HG03520 (cell line): Measurements from ENCODE around the gene RHO.
"Not testable (repeated sequence)": the region's sequence is repeated elsewhere in the genome, so short reads cannot be mapped to it uniquely, and the experiment has no call there.

Experiments
- ATAC-seq: cut with Tn5 transposase; IDR thresholded peaks from one replicate; pipeline ENCODE4 v1.9.1; 2021; ENCODE audit warnings: mild to moderate bottlenecking, moderate library complexity; ENCODE audit not compliant: unreplicated experiment

The RHO gene

DNA sequence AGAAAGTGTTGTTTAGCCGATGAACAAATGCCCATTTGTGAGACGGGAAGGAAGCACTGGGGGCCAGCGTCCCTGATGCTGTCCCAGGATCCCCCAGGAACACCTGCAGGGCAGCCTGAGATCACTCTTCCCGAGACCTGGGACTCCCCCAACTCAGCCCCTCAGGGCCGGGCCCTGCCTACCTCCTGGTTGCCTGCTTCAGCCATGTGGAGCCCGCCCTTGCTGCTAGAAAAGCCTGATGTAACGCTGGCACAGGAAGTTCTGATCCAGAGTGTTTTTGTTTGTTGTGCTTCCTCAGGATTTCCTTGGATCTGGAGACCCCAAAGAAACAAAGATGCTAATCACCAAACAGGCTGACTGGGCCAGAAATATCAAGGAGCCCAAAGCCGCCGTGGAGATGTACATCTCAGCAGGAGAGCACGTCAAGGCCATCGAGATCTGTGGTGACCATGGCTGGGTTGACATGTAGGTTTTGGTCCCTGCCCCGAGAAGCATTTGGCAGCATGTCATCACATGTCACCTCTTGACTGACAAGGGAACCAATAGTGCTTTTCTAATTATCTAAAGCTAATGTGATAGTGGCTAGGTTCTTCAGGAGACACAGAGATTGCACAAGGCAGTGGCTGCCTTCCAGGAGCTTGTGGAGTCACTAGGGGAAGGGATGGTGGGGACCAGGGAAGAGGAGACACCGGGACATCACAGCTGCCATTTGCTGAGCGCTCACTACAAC is 28.7 kb upstream of the RHO start:
- not testable (repeated sequence) for ATAC-seq

DNA sequence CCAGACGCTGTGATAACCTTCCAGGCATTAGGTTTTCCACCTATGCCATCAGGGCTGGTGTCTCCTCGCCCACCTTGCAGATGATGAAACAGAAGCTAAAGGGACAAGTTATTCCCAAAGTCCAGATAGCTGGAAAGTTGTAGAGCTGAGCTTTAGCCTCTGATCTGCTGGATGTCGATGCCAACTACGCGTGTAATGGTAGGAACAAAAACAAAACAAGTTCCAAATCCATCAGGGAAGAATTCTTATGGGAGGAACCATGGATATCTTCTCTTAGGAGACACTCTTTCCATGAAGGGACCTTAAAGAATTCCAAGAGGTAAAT is 28.1 kb upstream of the RHO start:
- ATAC-seq, result no peak

DNA sequence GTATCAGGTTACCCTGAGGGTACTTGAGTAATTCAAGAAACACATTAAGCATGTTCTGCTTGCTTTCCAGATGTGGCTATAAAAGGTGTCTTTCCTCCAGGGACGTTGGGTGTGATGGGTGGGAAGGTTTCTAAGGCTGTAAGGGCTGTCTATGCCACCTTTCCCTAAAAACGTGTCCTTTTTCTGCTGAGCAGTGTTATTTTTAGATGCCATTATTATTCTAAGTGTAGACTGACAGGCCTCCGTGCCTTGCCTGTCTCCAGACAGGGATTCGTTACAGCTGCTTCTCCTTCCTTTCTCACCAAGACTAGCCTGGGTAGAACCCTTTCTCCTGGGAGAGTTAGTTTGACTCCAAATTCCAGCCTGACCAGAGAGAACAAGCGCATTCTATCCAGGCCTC is 26.8 kb upstream of the RHO start:
- ATAC-seq, result no peak

DNA sequence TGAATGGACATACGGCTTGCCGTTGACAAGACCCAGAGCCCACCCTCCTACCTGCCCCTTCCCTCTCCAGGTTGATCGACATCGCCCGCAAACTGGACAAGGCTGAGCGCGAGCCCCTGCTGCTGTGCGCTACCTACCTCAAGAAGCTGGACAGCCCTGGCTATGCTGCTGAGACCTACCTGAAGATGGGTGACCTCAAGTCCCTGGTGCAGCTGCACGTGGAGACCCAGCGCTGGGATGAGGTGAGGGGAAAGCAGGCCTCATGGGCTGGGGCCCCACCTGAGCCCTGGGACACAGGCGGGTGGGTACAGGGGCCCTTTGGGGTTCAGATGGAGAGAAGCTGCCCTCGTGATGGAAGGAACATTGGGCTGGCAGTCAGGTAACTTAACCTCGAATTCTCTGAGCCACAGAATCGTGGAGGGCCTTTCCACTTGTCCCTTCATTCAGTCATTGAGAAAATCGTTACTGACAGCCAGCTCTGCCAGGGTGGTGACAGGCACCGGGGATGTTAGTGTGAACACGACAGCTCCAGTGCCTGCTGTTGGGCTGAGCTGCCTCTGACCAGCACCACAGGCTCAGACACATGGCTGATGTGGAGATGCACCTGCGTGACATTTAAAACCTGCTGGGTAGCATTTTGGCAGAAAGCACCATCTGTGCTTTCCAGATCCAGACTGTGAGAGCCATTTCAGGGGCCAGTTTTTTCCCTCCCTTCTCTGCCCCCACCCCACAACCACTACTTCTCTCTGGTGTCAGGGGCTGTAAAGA is 25.6 kb upstream of the RHO start:
- no peak for ATAC-seq

DNA sequence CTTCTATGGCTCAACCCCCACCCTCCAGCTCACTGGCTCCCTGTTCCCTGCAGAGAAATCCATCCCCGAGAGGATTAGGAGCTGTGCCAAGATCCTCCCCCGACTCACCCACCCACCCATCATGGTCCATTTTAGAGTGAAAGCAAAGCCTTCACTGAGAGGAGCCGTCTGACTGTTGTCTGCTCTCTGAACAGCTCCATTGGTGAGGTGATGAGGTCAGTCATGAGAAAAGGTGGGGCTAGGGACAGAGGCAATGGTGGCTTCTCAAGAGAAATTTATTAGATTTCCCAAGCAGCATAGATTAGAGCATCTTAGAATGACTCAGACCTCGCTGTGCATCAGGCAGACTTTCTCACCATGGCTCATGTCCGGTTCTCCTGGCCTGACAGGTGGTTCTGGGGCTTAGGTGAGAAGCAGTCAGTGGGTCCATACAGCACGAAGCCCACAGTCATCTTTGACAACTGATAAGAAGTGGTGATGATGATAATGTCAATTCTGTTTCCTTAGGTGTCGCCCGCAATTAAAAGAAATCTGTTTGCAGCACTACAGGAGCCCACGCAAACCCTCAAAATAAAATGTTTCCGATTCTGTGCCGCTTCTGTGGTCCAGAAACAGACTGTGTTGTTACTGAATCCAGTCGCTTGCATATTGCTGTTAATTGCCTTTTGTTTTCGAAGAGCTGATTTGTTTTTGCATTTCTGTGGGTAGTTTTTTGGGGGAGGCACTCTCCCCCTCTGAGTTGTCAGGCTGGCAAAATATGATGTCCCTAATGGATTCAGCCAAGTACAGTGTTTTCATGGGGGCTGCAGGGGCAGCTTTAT is 24.8 kb upstream of the RHO start:
- ATAC-seq, result no peak

DNA sequence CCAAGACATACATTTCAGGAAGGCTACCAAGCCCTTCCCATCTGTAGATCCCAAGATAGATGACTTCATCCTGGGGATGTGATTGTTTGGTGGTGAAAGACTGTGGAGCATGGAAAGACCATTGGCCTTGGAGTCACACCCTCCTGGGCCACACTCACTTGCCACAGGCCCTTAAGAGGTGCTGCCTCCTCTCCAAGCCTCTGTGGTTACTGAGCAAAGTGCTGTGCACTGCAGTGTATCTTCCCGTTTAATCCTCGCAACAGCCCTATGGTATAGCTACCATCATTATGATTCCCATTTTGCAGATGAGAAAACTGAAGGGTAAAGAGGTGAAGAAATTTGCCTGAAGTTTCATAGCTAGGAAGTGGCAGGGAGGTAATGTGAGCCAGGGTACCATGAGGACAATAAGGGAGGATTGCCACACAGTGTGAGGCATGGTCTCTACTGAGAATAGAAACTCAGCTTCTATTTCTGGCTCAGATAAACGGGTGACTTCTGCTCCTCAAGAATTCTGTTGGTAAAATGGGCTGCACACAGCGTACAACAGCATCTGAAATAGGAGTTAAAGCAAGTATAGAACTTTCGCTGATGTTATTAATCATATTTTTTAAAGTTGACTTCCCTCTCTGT is 23.9 kb upstream of the RHO start:
- no peak for ATAC-seq

DNA sequence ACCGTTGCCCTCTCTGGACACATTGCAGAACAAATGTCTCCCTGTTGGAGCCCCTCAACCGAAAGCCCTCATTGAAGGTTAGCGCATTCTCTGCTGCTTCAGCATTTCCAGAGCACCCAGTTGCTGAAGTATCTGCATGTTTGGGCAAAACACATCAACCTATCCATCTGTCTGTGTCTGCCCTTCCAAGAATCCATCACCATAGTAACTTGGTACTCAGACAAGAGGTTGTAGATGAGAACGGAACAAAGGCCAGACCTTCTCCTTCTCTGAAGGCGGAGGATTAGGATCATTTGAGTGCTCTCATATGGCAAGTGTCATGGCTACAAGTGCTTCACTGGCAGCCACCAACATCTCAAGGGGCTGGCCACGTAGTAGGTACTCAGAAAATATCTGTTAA is 23.1 kb upstream of the RHO start:
- no peak for ATAC-seq

DNA sequence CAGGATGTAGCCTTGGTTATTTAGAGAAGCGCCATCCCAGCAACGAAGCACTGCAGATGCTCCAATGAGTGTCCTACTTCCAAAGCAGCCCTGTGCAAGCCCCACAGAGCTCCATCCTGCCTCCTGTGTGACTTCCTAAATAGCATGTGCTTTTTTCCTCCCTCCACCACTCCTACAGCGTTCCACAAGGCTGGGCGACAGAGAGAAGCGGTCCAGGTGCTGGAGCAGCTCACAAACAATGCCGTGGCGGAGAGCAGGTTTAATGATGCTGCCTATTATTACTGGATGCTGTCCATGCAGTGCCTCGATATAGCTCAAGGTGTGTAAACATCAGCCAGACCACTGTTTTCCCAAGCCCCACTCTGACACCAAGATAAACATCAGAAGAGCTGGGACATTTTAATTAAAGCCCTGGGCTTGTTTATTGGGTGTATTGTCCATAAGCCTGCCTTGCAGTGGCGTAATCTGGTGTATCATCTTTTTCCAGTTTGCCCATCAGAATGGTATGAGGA is 22.2 kb upstream of the RHO start:
- ATAC-seq, result no peak

DNA sequence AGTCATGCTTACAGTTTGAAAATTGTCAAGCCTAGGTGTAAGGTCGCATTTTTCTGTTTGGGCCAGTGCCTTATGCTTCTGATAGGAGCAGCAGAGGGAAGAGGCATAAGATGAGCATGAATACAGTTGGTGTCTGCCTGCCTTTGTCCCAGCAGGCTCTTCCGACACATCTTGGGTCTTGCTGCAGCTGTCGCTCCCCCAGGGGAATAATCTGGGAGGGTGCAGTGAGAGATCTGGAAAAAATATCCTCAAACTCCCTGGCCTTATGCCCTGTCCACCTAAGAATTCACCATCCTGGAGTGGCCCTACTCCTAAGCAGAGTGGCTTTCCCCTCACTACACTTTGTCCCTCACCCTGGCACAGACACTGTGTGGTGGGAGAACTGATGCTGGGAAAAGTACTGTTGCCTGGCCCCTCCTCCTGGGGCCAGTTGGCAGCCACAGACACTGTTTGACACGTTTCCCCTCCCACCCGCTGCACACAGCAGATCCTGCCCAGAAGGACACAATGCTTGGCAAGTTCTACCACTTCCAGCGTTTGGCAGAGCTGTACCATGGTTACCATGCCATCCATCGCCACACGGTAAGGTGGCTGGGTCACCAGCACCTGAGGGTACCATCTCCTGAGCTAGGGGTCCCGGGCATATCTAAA is 21.1 kb upstream of the RHO start:
- no peak for ATAC-seq

DNA sequence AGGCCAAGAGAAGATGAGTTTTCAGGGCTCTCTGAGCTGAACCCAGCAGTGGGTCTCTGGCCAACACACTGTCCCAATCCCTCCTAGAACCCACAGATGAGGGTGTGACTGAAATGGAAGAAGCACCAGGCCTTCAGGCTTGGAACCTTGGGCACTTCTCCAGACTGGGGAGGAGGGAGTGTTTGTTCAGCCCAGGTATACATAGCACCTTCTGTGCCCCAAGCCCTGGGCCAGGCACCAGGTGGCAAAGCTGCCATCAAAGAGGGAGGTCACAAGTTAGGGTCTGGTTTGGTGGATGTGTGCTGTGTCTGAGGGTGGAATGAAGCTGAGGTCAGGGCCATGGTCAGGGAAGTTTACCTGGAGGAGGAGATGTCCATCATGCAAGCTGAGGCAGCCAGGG is 15.8 kb upstream of the RHO start:
- no peak for ATAC-seq

DNA sequence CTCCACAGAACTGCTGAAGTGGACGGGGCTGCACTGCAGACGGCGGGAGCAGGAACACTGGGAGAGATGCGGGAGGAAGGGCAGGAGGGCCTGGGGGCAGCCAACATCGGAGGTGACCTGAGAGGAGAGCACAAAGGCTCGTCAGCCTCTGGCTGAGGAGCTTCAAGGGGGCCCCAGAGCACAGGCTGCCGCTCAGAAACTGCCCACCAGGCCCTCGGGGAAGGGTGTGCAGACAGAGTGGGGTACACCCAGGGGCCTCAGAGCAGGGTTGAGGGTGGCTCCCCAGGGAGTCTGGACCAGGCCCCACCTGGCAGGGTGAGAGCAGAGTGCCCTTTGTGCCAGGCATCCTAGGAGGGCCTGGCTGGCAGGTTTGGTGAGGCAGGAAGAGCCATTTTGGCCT is 14.7 kb upstream of the RHO start:
- ATAC-seq, result no peak

DNA sequence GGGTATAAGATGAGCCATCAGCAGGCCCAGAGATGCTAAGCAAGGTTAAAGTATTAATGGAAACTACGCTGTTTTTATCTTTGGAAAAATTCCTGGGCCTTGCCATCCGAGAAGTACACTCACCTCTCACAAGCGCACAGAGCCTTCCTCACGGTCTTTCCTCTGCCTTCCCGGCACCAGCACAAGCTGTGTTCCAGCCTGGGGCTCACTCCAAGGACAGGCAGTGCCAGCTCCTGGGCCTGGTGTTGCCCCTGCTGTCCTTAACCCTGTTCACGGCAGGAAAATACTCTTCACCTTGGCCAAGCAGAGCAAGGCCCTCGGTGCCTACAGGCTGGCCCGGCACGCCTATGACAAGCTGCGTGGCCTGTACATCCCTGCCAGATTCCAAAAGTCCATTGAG is 14.3 kb upstream of the RHO start:
- ATAC-seq, result no peak

DNA sequence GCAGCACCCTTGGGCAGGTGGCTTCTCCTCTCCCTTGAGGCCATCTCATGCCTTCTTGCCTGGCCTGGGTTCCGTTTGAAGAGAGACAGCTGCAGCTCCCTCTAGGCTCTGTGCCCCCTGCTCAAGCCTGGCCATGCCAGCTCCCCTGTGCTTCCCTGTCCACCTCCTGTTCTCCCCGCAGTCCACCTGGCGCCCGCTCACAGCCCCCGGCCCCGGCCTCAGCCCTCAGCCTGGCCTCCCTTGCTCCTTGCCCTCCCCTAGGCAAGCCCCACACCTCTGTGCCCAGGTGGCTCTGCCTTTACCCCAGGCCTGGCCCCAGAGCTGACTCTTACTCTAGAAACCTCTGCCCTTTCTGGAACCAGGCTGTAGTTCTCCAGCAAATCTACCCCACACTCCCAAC is 13.9 kb upstream of the RHO start:
- no peak for ATAC-seq

DNA sequence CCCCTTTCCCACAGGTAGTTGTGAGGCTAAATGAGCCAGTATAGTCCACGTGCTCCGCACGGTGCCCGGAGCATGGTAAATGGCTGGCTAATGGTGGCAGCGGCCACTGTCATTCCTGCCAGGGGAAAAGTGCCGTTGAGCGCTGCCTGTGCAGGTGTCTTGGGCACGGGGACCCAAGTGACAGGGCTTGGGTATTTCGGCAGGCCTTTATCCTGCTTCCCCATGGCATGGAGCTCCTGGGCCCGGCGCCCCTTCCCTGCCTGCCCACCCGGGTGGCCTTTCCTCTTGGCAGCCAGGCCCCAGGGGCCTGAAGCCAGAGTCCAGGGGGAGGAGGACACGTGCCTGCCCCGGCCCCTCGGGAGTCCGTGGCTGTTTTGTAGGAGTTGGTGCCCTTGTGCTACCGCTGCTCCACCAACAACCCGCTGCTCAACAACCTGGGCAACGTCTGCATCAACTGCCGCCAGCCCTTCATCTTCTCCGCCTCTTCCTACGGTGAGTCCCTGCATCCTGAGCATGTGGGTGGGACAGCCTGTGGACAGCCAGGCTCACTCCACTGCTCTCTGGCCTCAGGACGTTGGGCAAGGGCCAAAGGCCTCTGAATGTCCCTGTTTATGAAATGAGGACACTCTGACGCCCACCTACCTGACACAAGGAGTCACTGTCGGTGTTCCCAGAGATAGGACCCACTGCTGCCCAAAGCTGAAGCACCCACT is 13.2 kb upstream of the RHO start:
- not testable (repeated sequence) for ATAC-seq

DNA sequence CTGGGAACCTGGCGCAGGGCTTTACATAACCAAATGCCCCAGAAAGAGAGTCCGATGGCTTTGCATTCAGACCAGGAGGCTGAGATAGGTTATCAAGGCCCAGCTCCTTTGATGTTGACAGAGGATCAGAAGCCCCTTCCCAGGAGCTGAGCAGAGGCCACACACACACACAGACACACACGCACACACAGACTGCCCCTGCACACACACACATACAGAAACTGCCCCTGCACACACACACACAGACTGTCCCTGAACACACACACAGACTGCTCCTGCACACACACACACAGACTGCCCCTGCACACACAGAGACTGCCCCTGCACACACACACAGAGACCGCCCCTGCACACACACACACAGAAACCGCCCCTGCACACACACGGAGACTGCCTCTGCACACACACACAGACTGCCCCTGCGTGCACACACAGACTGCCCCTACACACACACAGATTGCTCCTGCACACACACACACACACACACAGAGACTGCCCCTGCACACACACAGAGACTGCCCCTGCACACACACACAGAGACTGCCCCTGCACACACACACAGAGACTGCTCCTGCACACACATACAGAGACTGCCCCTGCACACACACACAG is 12.5 kb upstream of the RHO start:
- not testable (repeated sequence) for ATAC-seq

DNA sequence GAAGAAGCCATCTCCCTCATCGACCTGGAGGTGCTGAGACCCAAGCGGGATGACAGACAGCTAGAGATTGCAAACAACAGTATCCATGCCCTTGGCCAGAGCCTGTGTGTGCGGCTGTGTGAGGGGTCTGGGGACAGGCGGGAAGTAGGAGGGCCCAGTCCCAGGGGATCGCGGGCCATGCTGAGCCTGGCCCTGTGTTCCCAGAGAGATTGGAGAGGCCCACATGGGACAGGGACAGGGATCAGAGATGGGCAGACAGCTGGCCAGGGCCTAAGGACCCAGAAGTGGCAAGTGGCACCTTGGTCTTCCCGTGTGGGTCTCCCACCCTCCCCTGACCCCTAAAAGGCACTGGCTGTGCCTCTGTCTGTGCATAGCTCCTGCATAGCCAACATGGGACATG is 10.9 kb upstream of the RHO start:
- no peak for ATAC-seq

DNA sequence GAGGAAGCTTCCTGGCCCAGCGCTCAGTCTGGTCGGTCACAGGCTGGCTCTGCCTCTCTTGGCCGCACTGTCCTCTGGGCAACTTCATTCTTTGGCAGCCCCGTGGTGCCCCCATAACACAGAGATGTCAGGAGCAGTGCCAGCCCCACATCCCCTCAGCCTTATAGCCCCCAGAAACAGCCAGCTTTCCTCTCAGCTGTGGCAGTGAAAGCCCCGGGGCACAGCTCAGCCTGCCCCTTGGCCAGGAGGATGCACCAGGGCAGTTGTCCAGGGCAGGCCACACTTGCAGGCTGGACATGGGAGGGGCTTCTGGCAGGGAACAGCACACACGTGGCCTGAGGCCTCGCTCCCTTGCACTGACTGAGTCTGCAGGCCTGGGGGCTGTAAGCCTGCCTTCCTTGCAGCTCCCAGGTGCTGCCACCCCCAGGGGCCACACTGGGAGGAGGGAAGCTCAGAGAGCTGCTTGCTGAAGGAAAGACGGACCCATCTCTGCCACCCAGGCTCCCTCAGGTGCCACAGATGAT is 10.3 kb upstream of the RHO start:
- ATAC-seq, result no peak

DNA sequence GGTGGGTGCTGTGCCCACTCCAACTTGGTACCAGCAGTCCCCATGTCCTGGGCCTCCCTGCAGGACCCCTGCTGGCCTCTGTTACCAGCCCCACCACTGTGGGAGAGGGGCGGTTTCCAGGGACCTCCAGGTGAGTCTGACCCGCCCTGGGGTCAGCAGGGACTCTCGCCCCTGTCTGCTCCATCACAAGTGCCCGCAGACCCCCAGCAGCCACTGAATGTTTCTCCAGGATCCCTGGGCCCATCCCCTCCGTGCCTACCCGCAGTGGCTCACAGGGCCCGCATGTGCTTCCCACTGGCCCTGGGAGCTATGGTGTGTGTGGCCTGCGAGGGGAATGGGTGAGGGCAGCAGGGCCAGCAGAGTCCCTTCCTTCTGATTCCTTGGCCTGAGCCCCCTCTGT is 9.9 kb upstream of the RHO start:
- ATAC-seq, result no peak

DNA sequence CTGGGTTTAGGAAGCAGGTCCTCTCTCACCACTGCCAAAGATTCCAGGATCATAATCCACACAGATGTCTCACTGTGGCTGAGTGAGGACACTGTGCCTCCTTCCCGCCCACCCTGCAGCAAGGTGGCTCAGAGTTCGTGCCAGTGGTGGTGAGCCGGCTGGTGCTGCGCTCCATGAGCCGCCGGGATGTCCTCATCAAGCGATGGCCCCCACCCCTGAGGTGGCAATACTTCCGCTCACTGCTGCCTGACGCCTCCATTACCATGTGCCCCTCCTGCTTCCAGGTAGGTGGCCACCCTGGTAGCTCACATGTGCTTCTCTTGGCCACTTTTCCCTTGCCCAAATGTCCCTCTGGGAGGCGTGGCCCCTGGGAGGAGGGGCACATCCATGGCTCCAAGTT is 9.0 kb upstream of the RHO start:
- no peak for ATAC-seq
